ENCODE measurements around the gene UBXN1.
"Not testable (repeated sequence)": the region's sequence is repeated elsewhere in the genome, so short reads cannot be mapped to it uniquely, and the experiment has no call there.

UBXN1 gene

GRCh38 chr11:62702246-62702645, 23.4 kb upstream of the UBXN1 start:
- peak overlapping the region; percentile 45 for H3K27ac ChIP-seq
- peaks cover 35 to 49% of the 10 kb centered on the region in 2 experiments for H3K4me1 ChIP-seq (ENCODE audit: control insufficient read depth in 1 of 2, insufficient read depth in 1 of 2, low read depth in 1 of 2, low read length in 1 of 2)
- no peaks in the 10 kb centered on the region for H3K27me3 ChIP-seq
- H3K4me3 ChIP-seq (ENCODE audit: low read depth in 1 of 2, low read length in 1 of 2): no peak overlapping the region
- no peaks in the 10 kb centered on the region for H3K36me3 ChIP-seq
- H3K9me3 ChIP-seq: no peaks in the 10 kb centered on the region
- no peak for TF ChIP-seq CTCF (IDR thresholded peaks at IDR 0.05)

GRCh38 chr11:62694455-62695167, 15.7 kb upstream of the UBXN1 start:
- H3K4me3 ChIP-seq (ENCODE audit: low read depth in 1 of 2, low read length in 1 of 2): no peak overlapping the region
- H3K27ac ChIP-seq: peak overlapping the region; percentile 29
- peak; percentile 76 for TF ChIP-seq CTCF (IDR thresholded peaks at IDR 0.05)
- H3K27me3 ChIP-seq: no peaks in the 10 kb centered on the region
- no peaks in the 10 kb centered on the region for H3K9me3 ChIP-seq
- H3K4me1 ChIP-seq (ENCODE audit: control insufficient read depth in 1 of 2, insufficient read depth in 1 of 2, low read depth in 1 of 2, low read length in 1 of 2): peaks cover 0 to 4% of the 10 kb centered on the region in 2 experiments
- peaks cover 36% of the 10 kb centered on the region for H3K36me3 ChIP-seq

- not testable (repeated sequence) for H3K4me1 ChIP-seq (ENCODE audit: control insufficient read depth in 1 of 2, insufficient read depth in 1 of 2, low read depth in 1 of 2, low read length in 1 of 2); H3K9me3 ChIP-seq; H3K27ac ChIP-seq; H3K27me3 ChIP-seq; H3K4me3 ChIP-seq (ENCODE audit: low read depth in 1 of 2, low read length in 1 of 2)
- peaks cover 36% of the 10 kb centered on the region for H3K36me3 ChIP-seq
Observed at GRCh38 chr11:62693624-62694023, 14.8 kb upstream of the UBXN1 start.

GRCh38 chr11:62689421-62690183, 10.7 kb upstream of the UBXN1 start, which contains the start of gene LRRN4CL:
Gene LRRN4CL, minus strand, starts transcription at chr11:62689530. Its CDS starts 1,022 bp downstream, at chr11:62688508.
- H3K27me3 ChIP-seq: peaks cover 35% of the 10 kb centered on the region
- H3K27ac ChIP-seq: no peak within 1 kb of the TSS
- peaks cover 4 to 7% of the 10 kb centered on the region in 2 experiments for H3K4me1 ChIP-seq (ENCODE audit: control insufficient read depth in 1 of 2, insufficient read depth in 1 of 2, low read depth in 1 of 2, low read length in 1 of 2)
- TF ChIP-seq CTCF (IDR thresholded peaks at IDR 0.05): no peak
- H3K9me3 ChIP-seq: no peaks in the 10 kb centered on the region
- H3K36me3 ChIP-seq: peaks cover 36% of the 10 kb centered on the region
- H3K4me3 ChIP-seq (ENCODE audit: low read depth in 1 of 2, low read length in 1 of 2): no peak within 1 kb of the TSS

GRCh38 chr11:62688491-62688890, 9.6 kb upstream of the UBXN1 start:
- Histone ChIP-seq H3K27ac (no peak overlapping the region), H3K9me3 (no peaks in the 10 kb centered on the region), H3K27me3 (peaks cover 35% of the 10 kb centered on the region), H3K36me3 (peaks cover 36% of the 10 kb centered on the region), H3K4me3 (ENCODE audit: low read depth in 1 of 2, low read length in 1 of 2) (no peak overlapping the region), H3K4me1 (ENCODE audit: control insufficient read depth in 1 of 2, insufficient read depth in 1 of 2, low read depth in 1 of 2, low read length in 1 of 2) (peaks cover 4 to 5% of the 10 kb centered on the region in 2 experiments)
- TF ChIP-seq CTCF (IDR thresholded peaks at IDR 0.05): no peak

Data from neutrophil (primary cell).